Measurements from ENCODE around the gene HEATR9. TPM values are rescaled to one million over a fixed set of nuclear protein-coding genes. Genes with fewer than 3 reads are reported as not detected.

HEATR9 gene
- total RNA-seq, 1 donor from 2014 or later: not detected

- DNase-seq (ENCODE audit: low read depth in 2 of 2): peak in 1 of 2 donors; percentile 52
Observed at GRCh38 chr17:35809855-35810461, 58.7 kb downstream of the HEATR9 start.

GRCh38 chr17:35808962-35809854, 59.5 kb downstream of the HEATR9 start, which contains the start of gene TAF15:
TAF15 (plus strand) TSS chr17:35809484; CDS start chr17:35809570, 86 bp downstream.
- peak; percentile 97 to 99 for DNase-seq (ENCODE audit: low read depth in 2 of 2)

- DNase-seq (ENCODE audit: low read depth in 2 of 2): peak in 1 of 2 donors; percentile 7
Observed at GRCh38 chr17:35808240-35808961, 60.3 kb downstream of the HEATR9 start.

GRCh38 chr17:35807371-35808144, 61.1 kb downstream of the HEATR9 start:
- no peak for DNase-seq (ENCODE audit: low read depth in 2 of 2)

Other genes with a start within 250 kb of the HEATR9 start
- gene RASL10B, start 137.3 kb downstream of the HEATR9 start, total RNA-seq: under 0.01 and 0.13 TPM in 2 replicates
- gene GAS2L2, start 115.7 kb downstream of the HEATR9 start, total RNA-seq: under 0.01 TPM in 1 of 2 replicates, not detected in the other
- gene C17orf50, start 108.0 kb downstream of the HEATR9 start, total RNA-seq: not detected in 2 replicates
- 1.3 and 2.4 TPM in 2 replicates for gene MMP28, start 73.2 kb downstream of the HEATR9 start, total RNA-seq
- gene TAF15, start 59.4 kb downstream of the HEATR9 start, total RNA-seq: 62.6 and 74.3 TPM in 2 replicates
- 0.38 and 0.39 TPM in 2 replicates for gene CCL5, start 11.5 kb upstream of the HEATR9 start, total RNA-seq
- 0.13 TPM in 1 of 2 replicates, not detected in the other for gene RDM1, start 61.9 kb upstream of the HEATR9 start, total RNA-seq
- not detected in 2 replicates for gene LYZL6, start 74.8 kb upstream of the HEATR9 start, total RNA-seq
- gene CCL16, start 112.6 kb upstream of the HEATR9 start, total RNA-seq: 0.13 and 0.38 TPM in 2 replicates
- 2.7 and 24.7 TPM in 2 replicates for gene CCL14, start 117.8 kb upstream of the HEATR9 start, total RNA-seq
- gene CCL15, start 132.7 kb upstream of the HEATR9 start, total RNA-seq: not detected in 2 replicates
- 0.38 TPM in 1 of 2 replicates, not detected in the other for gene CCL23, start 149.1 kb upstream of the HEATR9 start, total RNA-seq
- not detected in 2 replicates for gene CCL18, start 195.4 kb upstream of the HEATR9 start, total RNA-seq
- gene CCL3, start 221.3 kb upstream of the HEATR9 start, total RNA-seq: not detected in 2 replicates
- not detected in 2 replicates for gene CCL4, start 234.9 kb upstream of the HEATR9 start, total RNA-seq

All from dermis microvascular lymphatic vessel endothelial cell (primary cell).